Measurements from ENCODE around the gene KCNQ4.

Gene KCNQ4

GRCh38 chr1:40822890-40823289 lies 39.3 kb downstream of the KCNQ4 start:
- no peak for FAIRE-seq

- FAIRE-seq: no peak
Observed at GRCh38 chr1:40823345-40823744, 39.8 kb downstream of the KCNQ4 start.

- FAIRE-seq: no peak
Observed at GRCh38 chr1:40823983-40824382, 40.4 kb downstream of the KCNQ4 start.

- FAIRE-seq: no peak
Observed at GRCh38 chr1:40824591-40825434, 41.2 kb downstream of the KCNQ4 start.

- FAIRE-seq: no peak
Observed at GRCh38 chr1:40825435-40825788, 41.8 kb downstream of the KCNQ4 start.

GRCh38 chr1:40825996-40826395 lies 42.4 kb downstream of the KCNQ4 start:
- FAIRE-seq: no peak

GRCh38 chr1:40829631-40830245 lies 46.2 kb downstream of the KCNQ4 start:
- FAIRE-seq: no peak

GRCh38 chr1:40830419-40830943 lies 46.9 kb downstream of the KCNQ4 start:
- no peak for FAIRE-seq

- FAIRE-seq: no peak
Observed at GRCh38 chr1:40831001-40831732, 47.6 kb downstream of the KCNQ4 start.

GRCh38 chr1:40833979-40834378 lies 50.4 kb downstream of the KCNQ4 start:
- FAIRE-seq: no peak

GRCh38 chr1:40834968-40835545 lies 51.5 kb downstream of the KCNQ4 start:
- FAIRE-seq: no peak

- FAIRE-seq: no peak
Observed at GRCh38 chr1:40836283-40836682, 52.7 kb downstream of the KCNQ4 start.

GRCh38 chr1:40837601-40838000 lies 54.0 kb downstream of the KCNQ4 start:
- no peak for FAIRE-seq

GRCh38 chr1:40838045-40838979 lies 54.7 kb downstream of the KCNQ4 start:
- no peak for FAIRE-seq

- FAIRE-seq: no peak
Observed at GRCh38 chr1:40838980-40839942, 55.7 kb downstream of the KCNQ4 start.

GRCh38 chr1:40839943-40840335 lies 56.4 kb downstream of the KCNQ4 start:
- no peak for FAIRE-seq

- no peak for FAIRE-seq
Observed at GRCh38 chr1:40840526-40841323, 57.1 kb downstream of the KCNQ4 start.

GRCh38 chr1:40841602-40842001 lies 58.0 kb downstream of the KCNQ4 start:
- FAIRE-seq: no peak

GRCh38 chr1:40842207-40842606 lies 58.6 kb downstream of the KCNQ4 start:
- no peak for FAIRE-seq

GRCh38 chr1:40842691-40843090 lies 59.1 kb downstream of the KCNQ4 start:
- FAIRE-seq: no peak

Data from islet of Langerhans (tissue), 1 donor.